ENCODE measurements around the gene TPX2.

TPX2 gene

DNA sequence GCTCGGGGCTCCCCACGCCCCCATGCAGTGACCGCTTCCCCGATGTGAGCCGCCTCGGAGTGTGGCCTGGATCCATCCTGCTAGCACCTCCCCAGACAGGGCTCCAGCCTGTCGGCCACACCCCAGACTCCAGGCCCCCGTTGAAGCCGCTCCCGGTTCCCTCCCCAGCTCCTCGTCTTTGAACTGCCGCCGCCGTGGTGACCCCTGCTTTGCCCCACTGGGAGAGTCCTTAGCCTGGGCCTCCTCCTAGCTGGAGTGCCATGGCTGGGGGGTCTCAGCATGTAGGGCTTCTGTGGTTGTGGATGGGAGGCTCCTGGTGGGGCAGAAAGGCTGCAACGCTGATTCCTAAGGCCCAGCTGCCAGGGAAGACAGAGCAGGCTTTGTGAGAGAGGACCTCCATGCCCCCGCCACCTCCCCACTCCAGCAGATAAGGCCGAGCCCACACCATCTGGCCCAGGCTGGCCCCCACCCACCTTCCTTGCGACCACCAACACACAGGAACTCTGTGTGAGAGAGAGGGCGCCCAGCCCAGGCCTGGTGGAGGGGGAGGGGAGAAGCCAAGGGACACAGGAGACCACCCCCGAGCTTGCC lies 94.9 kb downstream of the TPX2 start:
- no peak for DNase-seq (ENCODE audit: low read depth)

DNA sequence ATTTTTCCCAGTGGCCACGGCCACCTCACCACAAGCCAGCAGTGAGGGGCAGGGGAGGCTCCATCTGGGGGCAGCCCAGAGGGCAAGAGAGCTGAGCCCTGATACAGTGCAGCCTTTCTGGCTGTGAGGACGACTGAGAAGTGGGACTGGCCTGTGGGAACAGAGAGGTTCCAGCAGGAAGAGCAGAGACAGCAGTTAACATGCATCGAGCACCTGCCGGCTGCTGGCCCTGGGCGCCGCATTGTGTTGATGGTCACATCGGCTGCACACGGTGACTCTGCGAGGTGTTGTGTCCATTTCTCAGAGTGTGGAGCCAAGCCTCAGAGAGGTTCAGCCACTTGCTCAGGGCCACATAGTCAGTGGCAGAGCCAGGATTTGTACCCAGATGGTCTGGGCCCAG lies 96.5 kb downstream of the TPX2 start:
- DNase-seq (ENCODE audit: low read depth), result no peak

DNA sequence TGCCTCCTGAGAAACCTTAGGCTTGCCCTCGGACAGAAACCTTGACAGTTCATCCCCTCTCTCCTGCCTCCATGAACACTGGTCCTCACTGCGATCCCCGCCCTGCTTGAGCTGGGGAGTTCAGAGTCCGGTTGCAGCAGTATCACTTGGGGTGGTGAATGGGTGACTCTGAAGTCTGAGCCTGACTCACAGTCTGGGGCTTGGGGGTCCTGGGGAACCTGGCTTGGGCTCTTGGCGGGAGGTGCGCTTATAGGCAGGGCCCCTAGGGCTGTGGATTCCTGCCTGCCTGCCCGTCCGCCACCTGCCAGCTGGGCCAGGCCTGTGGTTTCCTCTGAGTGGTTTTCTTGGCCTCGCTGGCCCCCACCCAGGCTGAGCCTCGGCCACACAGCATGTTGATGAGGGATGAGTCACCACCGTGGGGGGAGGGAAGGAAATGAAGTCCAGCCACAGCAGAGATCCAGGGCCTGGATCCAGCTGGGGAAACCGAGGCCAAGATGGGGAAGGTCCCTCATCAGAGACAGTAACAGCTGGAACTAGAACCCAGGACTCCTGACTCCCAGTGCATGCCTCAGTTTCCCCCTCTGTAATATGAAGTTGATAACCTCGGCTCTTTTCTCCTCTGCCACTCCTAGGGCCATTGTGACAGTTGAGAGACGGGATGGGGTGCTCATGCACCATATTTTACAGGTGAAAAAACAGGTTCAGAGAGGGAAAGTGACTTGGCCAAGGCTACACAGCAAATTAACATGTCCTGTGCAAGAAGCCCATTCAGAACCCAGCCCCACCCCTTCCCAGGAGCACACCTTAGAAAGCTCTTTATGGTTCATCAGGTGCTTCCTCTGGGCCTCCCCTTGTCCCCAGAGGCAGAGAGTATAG lies 97.1 kb downstream of the TPX2 start:
- DNase-seq (ENCODE audit: low read depth), result no peak

DNA sequence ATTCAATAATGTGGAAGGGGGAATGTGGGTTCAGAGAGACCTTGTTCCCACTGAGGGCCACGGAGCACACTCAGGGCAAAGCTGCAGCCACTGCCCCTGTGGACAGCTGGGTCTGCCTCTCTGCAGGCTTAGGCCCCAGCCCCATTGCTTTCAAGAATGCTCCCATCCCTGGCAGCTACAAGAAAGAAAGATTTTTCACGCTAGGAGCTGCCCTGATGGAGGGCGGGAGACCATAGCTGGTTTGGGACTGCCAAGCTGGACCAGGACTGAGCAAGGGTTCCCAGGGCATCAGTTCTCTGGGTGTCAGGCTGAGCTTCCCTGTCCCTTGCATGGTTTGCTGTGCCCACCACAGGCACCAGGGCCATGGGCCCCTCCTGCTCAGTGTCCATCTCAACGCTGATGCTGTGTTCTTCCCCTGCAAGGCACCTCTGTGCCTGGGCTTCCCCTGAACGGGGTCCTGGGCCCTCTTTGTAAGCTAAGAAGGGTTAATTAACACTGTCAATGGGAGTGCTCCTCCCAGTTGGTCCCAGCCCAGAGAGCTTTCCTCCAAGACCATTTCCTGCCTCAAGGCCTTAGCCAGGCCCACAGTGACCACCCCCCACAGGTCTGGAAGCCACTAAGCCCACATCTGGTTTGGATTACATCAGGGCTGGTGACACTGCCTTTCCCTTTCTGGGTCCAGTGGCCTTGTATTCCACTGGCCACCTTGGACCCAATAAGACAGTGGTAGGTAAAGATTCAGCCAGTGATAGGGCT lies 97.9 kb downstream of the TPX2 start:
- no peak for DNase-seq (ENCODE audit: low read depth)

DNA sequence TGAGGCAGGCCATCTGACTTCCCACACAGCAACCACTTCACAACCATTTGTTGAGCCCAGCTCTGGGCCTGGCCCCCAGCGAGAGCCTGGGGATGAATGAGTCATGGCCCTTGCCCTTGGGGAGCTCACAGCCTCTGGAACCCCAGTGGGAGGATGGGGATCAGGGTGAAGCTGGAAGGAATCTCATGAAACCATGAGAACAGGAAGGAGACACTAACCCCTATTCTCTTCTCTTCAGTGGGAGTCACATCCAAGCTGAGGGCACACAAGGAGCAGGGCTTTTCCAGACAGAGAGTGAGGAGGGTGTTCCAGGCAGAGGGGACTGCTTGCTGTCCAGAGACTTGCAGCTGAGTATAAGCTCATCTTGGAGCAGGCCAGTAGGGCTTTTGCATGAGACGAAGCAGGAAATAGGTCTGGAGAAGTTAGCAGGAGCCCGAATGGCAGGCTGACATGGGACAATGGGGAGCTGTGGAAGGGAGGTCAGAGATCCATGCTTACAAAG lies 98.9 kb downstream of the TPX2 start:
- DNase-seq (ENCODE audit: low read depth), result no peak

DNA sequence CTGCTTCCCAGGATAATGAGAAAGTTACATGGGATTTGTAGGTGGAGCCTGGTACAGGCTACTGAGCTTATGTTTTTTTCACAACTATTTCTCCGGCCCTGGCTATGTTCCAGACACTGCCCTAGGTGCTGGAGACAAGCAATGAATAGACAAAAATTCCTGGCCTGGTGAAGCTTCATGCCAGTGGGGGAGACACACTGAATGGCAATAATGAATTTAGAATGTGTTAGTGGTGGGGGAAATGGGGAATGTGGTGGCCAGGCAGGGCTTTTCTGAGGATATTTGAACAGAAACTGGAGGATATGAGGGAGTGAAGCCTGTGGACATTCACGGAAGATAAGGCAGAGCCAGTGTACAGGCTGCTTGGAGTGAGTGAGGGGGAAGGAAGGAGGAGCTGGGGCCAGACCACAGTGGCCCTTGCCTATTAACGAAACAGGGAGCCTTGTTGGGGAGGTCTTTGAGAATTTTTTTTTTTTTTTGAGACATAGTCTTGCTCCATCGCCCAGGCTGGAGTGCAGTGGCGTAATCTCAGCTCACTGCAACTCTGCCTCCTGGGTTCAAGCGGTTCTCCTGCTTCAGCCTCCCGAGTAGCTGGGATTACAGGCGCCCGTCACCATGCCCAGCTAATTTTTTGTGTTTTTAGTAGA lies 99.7 kb downstream of the TPX2 start:
- DNase-seq (ENCODE audit: low read depth), result no peak

DNA sequence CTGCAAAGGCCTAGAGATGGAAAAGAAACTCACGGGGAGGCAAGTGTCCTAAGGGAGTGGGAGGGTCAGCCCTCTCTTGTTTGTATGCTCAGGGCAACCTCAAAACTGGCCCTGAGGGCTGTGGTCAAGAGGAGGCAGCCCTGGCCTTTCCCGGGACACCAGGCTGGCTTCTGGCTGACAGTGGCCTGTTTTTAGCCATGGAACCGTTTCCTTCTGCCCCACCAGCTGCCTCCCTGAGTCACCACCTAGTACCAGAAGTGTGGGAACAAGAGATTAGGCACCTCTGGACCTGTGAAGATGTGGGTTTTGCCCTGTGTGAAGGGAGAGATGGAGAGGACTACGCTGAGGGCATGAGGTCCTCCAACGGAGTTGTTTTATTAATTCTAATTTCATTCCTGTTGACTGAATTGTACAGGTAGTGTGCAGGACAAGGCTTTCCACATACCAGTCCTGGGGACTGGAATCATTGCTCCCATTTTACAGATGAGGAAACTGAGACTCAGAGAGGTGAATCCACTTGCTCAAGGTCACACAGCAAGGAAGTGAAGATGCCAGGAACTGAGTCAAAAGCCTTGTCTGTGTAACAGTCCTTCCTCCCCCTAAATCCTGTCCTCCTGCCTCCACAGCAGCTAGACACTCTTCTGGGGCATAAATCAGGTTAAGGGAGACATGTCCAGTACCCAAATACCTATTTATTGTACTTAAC lies 100.8 kb downstream of the TPX2 start:
- DNase-seq (ENCODE audit: low read depth), result no peak

DNA sequence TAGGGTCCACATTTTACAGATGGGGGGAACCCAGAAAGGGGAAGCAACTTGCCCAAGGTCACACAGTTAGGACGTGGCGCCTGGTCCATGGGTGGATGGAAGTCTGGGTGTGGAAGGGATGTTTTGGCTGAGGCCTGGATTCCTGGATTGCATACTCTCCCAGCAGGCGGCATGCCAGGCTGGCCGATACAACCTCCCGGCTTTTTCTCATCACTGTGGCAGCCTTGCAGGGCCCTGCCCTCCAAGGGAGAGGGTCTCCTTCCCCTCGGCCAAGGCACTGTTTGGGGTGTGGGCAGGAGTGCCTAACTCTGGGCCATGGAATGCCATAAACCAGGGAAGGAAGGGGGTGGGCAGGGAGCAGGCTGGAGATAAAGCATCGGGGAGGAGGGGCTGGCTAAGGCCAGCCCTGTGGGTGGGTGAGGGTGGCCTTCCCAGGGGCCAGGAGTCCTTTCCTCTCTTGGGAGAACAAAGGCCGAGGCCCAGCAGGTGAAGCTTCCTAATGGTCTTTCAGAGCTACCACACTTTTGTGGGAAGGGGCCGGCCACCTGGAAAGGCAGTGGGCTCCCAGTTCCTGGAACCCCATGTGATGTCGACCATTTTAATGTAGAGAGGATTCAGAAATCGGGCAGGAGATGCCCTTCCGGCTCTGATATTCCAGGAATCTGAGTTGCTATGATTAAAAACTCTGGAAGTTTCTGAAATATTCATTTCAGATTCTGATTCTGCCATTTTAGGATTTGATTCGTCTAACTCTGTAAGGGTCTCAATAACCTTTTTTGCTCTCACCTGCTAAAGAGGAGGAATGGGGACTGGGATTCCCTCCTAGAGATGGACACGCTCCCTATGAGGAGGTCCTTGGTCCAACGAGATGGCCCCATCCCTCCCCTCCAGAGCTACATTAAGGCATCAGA lies 102.1 kb downstream of the TPX2 start:
- DNase-seq (ENCODE audit: low read depth), result no peak

DNA sequence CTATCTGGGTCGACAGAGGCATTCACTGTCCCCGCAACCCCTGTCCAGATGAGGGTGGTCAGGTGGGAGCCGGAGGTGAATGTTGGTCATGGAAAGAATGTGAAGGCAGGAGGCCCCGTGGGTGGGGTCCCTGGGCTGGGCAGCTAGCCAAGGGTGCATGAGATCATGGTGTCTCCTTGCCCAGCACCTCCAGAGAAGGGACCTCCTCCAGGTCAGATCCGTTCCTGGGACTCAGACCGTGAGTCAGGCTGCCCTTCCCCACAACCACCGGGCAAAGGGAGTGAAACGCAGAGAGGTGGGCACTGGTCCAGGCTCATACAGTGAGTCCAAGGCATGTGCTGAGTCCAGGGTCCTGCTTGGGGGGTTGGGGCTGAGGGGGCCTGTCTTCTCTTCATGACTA lies 102.8 kb downstream of the TPX2 start:
- no peak for DNase-seq (ENCODE audit: low read depth)

DNA sequence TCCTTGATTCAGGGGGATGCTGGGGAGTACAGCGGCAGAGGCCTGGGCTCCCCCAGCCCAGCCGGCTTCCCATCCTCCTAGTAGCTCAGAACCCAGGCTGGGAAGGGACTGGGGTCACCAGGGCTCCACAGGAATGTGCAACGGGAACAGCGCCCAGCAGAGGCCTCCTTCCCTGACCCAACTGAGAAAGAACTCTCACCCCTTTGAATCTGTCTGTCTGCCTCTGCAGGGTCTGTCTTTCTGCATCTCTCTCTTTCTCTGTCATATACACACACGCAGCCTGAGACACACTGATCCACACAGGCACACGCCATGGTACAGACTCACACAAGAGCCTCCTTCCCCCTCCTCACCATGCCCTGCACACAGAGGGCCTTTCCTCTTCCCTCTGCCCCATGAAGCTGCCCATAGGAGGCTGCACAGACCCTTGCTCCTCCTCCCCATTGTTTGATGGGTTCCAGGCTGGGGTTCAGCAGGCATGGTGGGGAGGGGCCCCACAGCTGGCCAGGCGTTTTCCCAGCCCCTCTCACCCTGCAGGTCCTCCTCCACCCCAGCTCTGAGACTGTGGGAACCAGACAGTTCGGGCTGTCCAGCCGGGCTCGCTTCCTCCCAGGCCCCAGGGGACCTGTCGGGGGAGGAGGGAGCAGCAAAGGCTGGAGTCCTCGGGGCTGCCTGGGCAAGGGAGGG lies 103.5 kb downstream of the TPX2 start:
- no peak for DNase-seq (ENCODE audit: low read depth)

DNA sequence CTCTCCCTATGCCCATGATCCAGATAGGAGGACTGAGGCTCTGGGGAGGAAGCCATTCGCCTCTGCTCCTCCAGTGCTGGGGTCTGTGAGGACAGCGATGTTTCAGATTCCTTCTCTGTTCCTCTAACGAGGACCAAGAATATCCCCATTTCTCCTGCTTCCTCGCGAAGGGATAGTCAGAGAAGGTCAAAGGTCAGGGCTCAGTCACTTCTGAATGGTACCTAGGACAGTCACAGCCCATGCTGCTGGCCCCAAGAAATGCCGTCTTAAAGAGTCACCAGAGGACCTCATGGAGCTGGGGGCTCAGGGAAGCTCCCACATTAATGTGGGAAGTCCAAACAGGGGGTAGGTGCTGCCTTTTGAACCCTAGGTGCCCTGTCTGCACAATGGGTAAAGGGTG lies 104.2 kb downstream of the TPX2 start:
- no peak for DNase-seq (ENCODE audit: low read depth)

DNA sequence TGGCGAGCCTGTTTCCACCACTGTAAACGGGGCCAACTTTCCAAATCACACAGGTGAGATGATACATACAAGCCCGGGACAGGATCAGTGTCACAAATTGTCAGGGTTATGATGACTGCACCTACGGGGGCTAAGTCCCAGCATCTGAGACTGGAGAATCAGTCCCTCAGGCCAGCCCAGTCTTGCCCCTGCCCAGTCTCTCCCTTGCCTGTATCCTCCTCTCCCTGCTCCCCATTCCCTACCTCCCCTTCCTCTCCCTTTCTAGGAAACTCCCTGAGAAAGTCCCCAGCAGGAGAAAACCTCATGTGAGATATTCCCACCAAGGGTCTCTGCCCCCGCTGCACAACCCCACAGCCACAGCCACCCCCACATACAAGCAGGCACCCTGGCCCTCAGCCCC lies 104.8 kb downstream of the TPX2 start:
- DNase-seq (ENCODE audit: low read depth), result no peak

DNA sequence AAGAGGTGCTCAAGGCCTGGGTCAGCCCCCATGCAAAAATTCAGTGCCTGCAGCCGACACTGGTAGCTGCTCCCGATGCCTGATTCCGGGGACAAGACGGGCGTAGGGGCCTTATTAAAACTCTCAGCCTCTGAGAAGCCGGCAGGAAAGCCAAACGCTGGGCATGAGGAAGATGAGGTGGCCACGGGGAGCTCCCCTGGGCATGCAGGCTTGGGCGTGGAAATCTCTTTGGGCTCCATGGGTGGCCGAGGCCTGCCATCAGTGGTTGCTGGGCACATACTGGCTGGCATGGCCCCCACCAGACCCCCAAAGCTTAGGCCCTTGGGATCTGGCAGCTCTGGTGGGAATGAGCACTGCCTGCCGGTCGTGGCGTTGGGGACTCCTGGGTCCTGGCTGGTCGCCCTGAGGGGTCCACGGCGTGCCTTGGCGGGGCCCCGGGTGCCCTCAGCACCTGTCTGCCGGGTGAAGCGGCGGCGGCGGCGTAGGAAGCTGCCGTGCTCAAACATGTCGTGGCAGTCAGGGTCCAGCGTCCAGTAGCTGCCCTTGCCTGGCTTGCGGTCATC lies 105.7 kb downstream of the TPX2 start:
- no peak for DNase-seq (ENCODE audit: low read depth)

DNA sequence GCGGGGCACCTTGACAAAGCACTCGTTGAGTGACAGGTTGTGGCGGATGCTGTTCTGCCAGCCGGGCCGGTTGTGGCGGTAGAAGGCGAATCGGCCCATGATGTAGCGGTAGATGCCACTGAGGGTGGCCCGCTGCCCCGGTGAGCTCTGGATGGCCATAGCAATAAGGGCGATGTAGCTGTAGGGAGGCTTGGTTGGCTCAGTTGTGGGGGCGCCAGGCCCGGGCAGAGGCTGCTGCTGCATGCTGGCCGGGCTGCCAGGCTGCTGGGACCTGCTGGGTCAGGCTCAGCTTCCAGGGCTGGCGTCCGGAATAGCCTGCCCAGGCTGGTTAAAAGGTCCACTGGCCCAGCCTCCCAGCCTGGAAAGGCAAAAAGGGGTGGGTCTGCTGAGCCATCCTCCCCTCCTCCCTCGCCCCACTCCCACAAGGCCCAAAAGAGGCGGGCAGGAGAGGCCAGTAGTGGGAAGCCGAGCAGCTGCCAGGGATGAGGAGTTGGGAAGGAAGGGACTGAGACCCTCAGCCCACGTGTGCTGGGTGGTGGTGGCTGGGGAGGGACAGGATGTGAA lies 106.3 kb downstream of the TPX2 start, which contains the start of gene FOXS1:
TSS of gene FOXS1 (minus strand) at position 305 of the 564 bp plus-strand sequence. CDS start at position 243, 62 bp downstream.
- DNase-seq (ENCODE audit: low read depth), result no peak

DNA sequence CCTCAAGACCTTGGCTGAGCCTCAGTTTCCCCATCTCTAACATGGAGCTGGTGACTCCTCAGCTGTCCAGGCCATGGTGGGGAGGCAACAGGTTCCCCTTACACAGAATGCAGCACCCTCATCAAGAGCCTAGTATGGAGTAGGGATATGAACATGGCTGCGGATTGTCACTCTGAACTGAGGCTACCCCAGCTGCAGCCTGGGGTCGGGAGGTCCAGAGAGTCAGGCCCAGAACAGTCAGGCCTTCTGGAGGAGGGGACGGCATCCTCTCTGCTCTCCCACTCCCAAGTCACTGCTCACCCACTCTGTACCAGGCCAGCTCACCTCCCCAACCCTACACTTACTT lies 107.7 kb downstream of the TPX2 start:
- no peak for DNase-seq (ENCODE audit: low read depth)

DNA sequence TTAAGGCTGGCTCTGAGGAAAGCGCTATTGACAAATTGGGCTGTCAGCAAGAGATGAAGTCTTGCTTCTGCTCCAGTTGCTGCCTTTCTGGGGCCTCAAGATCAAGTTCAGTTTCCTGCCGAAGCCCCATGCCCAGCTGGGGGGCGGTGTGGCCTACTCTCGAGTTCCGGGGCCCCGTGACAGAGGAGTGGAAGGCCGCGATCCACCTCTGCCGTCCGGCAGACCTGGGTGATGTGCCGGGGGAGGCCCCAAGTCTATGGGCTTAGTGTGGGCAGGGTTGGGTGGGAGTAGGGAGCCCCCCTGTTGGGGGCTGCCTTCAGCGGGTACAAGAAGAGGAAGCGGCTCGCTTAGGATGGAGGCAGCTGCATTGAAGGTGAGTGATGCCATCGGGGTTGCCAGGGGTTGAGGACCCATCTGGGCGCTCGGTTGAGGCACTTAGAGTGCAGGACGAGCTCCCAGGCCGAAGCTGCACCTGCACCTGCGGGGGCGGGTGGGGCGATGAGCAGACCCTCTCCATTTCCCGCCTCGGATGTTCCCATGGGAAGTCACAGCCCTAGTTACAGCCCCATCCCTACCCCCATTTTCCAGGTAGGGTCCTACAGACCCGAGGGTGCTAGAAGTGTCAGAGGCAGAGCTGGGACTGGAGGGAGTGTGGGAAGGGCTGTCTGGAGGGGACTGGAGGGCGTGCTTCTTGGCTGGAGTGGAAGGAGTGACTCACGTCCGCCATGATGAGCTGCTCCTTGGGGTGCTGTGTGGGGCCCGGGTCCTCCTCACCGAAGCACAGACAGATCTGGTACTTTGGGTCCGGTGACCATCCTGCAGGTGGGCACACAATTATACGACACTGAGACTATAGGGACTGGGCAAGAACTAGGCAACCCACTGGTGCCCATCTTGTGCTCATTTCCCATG lies 109.3 kb downstream of the TPX2 start:
- no peak for DNase-seq (ENCODE audit: low read depth)

DNA sequence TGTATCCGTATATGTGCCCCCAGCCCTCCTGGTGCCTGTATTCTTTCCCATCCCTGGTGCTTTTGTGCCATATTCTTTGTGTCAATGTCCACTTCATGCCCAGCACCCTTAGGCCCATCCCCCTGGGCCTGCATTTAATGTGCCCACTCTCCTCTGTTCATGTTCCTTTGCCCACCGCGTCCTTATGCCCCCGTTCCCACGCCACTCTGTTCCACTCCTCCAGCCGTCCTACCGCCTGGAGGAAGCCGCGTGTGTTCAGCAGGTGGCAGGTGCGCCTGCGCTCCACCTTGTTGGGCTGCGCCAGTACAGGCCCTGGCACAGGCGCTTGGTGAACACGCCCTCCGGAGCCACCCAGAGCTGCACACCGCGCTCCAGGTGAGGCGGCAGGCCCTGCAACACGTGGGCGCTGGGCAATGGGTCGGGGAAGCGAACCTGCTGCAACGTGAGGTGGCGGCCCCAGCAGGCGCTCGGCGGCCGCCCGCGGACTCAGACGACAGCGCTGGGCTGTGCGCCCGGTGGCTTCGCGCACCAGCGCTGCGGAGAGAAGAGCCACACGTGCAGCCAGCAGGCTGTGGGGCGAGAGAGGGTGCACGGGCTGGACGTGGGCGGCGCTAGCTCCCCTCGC lies 110.3 kb downstream of the TPX2 start:
- no peak for DNase-seq (ENCODE audit: low read depth)
